Measurements from ENCODE around the gene FASTK.
A peak's percentile ranks its signal among the peaks of the same experiment; 100 is the strongest.

FASTK gene

GRCh38 chr7:151083824-151084160 lies 3.2 kb upstream of the FASTK start:
- Histone ChIP-seq H3K4me1 (peaks cover 53 to 78% (median 72%) of the 10 kb centered on the region in 10 experiments), H3K36me3 (peaks cover 0 to 15% (median 7%) of the 10 kb centered on the region in 11 experiments; a peak in 9 of 22 replicates), H4K20me1 (peaks cover 4 to 49% (median 24%) of the 10 kb centered on the region in 11 experiments; a peak in 18 of 22 replicates), H3K27ac (peak overlapping the region in 2 of 11 experiments; percentile 65 to 88; a peak in 2 of 22 replicates), H3K4me2 (peak overlapping the region; percentile 91 to 100 (median 99)), H3K9ac (peak overlapping the region; percentile 90 to 99 (median 97); a peak in 19 of 22 replicates), H3K9me3 (replicated peaks in 1 of 11) (no peaks in the 10 kb centered on the region), H3K4me3 (peak overlapping the region; percentile 81 to 98 (median 86)), H3K27me3 (peaks cover 0 to 49% (median 46%) of the 10 kb centered on the region in 11 experiments; a peak in 18 of 22 replicates)
- TF ChIP-seq Cebpa-rat (IDR thresholded peaks at IDR 0.05) = no peak

GRCh38 chr7:151083071-151083823 lies 2.6 kb upstream of the FASTK start, which contains the start of gene TMUB1:
Gene TMUB1 (minus strand): TSS chr7:151083493. CDS start chr7:151082563, 930 bp downstream.
- peak within 1 kb of the TSS; percentile 81 to 98 (median 86) for H3K4me3 ChIP-seq
- H3K9ac ChIP-seq = peak within 1 kb of the TSS; percentile 90 to 99 (median 97)
- H3K4me1 ChIP-seq = peaks cover 58 to 78% (median 72%) of the 10 kb centered on the region in 10 experiments
- peaks cover 0 to 18% (median 7%) of the 10 kb centered on the region in 11 experiments; a peak in 9 of 22 replicates for H3K36me3 ChIP-seq
- no peaks in the 10 kb centered on the region for H3K9me3 ChIP-seq (replicated peaks in 1 of 11)
- peak within 1 kb of the TSS; percentile 25 to 98 (median 84) for H3K27ac ChIP-seq
- H3K4me2 ChIP-seq = peak within 1 kb of the TSS; percentile 98 to 100 (median 99)
- TF ChIP-seq Cebpa-rat (IDR thresholded peaks at IDR 0.05) = no peak
- peaks cover 0 to 43% (median 41%) of the 10 kb centered on the region in 11 experiments; a peak in 18 of 22 replicates for H3K27me3 ChIP-seq
- H4K20me1 ChIP-seq = peaks cover 4 to 49% (median 27%) of the 10 kb centered on the region in 11 experiments; a peak in 18 of 22 replicates

- Histone ChIP-seq H3K4me2 (peak overlapping the region; percentile 98 to 100 (median 99)), H3K4me1 (peaks cover 66 to 78% (median 72%) of the 10 kb centered on the region in 10 experiments), H3K4me3 (peak overlapping the region; percentile 81 to 98 (median 86)), H3K27me3 (peaks cover 0 to 35% (median 32%) of the 10 kb centered on the region in 11 experiments; a peak in 18 of 22 replicates), H3K36me3 (peaks cover 0 to 22% (median 9%) of the 10 kb centered on the region in 11 experiments; a peak in 11 of 22 replicates), H3K9ac (peak overlapping the region; percentile 90 to 99 (median 97)), H3K27ac (peak overlapping the region; percentile 25 to 98 (median 88)), H4K20me1 (peaks cover 4 to 49% (median 31%) of the 10 kb centered on the region in 11 experiments; a peak in 21 of 22 replicates), H3K9me3 (replicated peaks in 1 of 11) (no peaks in the 10 kb centered on the region)
- no peak for TF ChIP-seq Cebpa-rat (IDR thresholded peaks at IDR 0.05)
These were observed 1.8 kb upstream of the FASTK start for GRCh38 chr7:151082141-151083070.

- TF ChIP-seq Cebpa-rat (IDR thresholded peaks at IDR 0.05) = no peak
- Histone ChIP-seq H4K20me1 (peaks cover 0 to 52% (median 36%) of the 10 kb centered on the region in 11 experiments; a peak in 20 of 22 replicates), H3K27me3 (peaks cover 0 to 26% (median 25%) of the 10 kb centered on the region in 11 experiments; a peak in 18 of 22 replicates), H3K27ac (peak overlapping the region; percentile 82 to 98 (median 93)), H3K36me3 (peaks cover 8 to 32% (median 19%) of the 10 kb centered on the region in 11 experiments; a peak in 18 of 22 replicates), H3K4me1 (peaks cover 65 to 76% (median 72%) of the 10 kb centered on the region in 10 experiments), H3K9ac (peak overlapping the region; percentile 90 to 99 (median 97)), H3K4me3 (peak overlapping the region; percentile 81 to 98 (median 86)), H3K4me2 (peak overlapping the region; percentile 98 to 100 (median 99)), H3K9me3 (replicated peaks in 1 of 11) (no peaks in the 10 kb centered on the region)
These were observed 827 bp upstream of the FASTK start for GRCh38 chr7:151081170-151082101.

GRCh38 chr7:151080067-151080521 lies 515 bp downstream of the FASTK start:
- Histone ChIP-seq H3K4me2 (peak overlapping the region; percentile 95 to 100 (median 99)), H4K20me1 (peaks cover 5 to 63% (median 49%) of the 10 kb centered on the region in 11 experiments; a peak in 21 of 22 replicates), H3K27ac (peak overlapping the region; percentile 82 to 98 (median 93)), H3K4me3 (peak overlapping the region; percentile 81 to 98 (median 86)), H3K36me3 (peaks cover 22 to 45% (median 32%) of the 10 kb centered on the region in 11 experiments), H3K27me3 (peaks cover 0 to 16% (median 15%) of the 10 kb centered on the region in 11 experiments; a peak in 18 of 22 replicates), H3K4me1 (peaks cover 56 to 68% (median 63%) of the 10 kb centered on the region in 10 experiments), H3K9ac (peak overlapping the region; percentile 90 to 99 (median 97)), H3K9me3 (replicated peaks in 1 of 11) (no peaks in the 10 kb centered on the region)
- TF ChIP-seq Cebpa-rat (IDR thresholded peaks at IDR 0.05) = no peak

GRCh38 chr7:151079199-151079910 lies 1.3 kb downstream of the FASTK start:
- peak overlapping the region; percentile 81 to 98 (median 86) for H3K4me3 ChIP-seq
- peaks cover 0 to 9% (median 7%) of the 10 kb centered on the region in 11 experiments; a peak in 14 of 22 replicates for H3K27me3 ChIP-seq
- no peaks in the 10 kb centered on the region for H3K9me3 ChIP-seq (replicated peaks in 1 of 11)
- H3K4me1 ChIP-seq = peaks cover 53 to 61% (median 56%) of the 10 kb centered on the region in 10 experiments
- H3K27ac ChIP-seq = peak overlapping the region in 10 of 11 experiments; percentile 84 to 98 (median 94); a peak in 19 of 22 replicates
- peaks cover 29 to 53% (median 39%) of the 10 kb centered on the region in 11 experiments for H3K36me3 ChIP-seq
- peak overlapping the region; percentile 95 to 100 (median 99) for H3K4me2 ChIP-seq
- no peak for TF ChIP-seq Cebpa-rat (IDR thresholded peaks at IDR 0.05)
- H4K20me1 ChIP-seq = peaks cover 5 to 71% (median 57%) of the 10 kb centered on the region in 11 experiments; a peak in 21 of 22 replicates
- H3K9ac ChIP-seq = peak overlapping the region; percentile 90 to 99 (median 97)

All from BLaER1 treated with 17β-estradiol and CSF1 and Interleukin-3, amounts not matched to agents 10 nM and 100 nM (cell line).